Gastrocnemius medialis (tissue), 4 donors: ENCODE measurements around the gene MESP2.

Experiments
- POLR2A ChIP-seq, 2 donors: fragments of 450-650 bp; IDR thresholded peaks; one replicate each; pipeline ENCODE4 v1.6.1; 2017; ENCODE audit warnings: antibody characterized with exemption in 2 of 2, mild to moderate bottlenecking in 2 of 2, moderate library complexity in 2 of 2
- TF ChIP-seq, protein P1 (sequence below), 5 experiments: fragments of 450-650 bp in 3 of 5; fragments of 200-600 bp in 2 of 5; sonication (generic) in 2 of 5; IDR thresholded peaks in 4 of 5; conservative IDR thresholded peaks in 1 of 5; 1 replicate in 4 of 5; 2 replicates in 1 of 5; pipeline ENCODE4 v1.5.1; 2016 to 2019; ENCODE audit warnings: antibody characterized with exemption in 5 of 5, mild to moderate bottlenecking in 3 of 5, moderate library complexity in 3 of 5

DNA sequence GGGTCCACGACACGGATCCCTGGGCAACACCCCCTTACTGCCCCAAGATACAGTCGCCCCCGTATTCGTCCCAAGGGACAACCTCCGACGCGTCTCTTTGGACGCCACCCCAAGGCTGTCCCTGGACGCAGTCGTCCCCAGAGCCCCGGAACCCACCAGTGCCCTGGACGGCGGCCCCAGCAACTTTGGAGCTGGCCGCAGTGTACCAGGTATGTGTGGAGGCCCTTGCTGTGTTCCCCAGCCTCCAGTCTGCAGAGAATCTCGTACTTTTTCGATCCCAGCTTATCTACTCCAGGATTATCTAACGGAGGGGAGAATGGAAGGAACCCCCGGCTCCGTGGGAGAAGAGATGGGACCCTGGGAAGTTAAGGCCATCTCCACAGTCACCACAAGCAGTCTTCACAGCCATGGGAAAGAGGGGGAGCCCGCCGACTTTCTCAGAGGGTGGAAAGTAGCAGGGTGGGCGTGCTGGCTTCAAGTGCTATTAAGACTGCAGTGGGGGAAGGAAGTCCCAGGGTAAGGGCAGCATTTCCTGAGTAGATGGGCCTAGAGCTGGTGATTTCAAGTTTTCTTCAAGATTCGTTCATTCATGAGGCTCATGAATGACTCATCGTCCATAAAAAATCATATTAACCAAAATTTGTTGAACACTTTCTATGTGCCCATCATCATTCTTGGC is 1.1 kb downstream of the MESP2 start:
- TF ChIP-seq, protein P1, sequence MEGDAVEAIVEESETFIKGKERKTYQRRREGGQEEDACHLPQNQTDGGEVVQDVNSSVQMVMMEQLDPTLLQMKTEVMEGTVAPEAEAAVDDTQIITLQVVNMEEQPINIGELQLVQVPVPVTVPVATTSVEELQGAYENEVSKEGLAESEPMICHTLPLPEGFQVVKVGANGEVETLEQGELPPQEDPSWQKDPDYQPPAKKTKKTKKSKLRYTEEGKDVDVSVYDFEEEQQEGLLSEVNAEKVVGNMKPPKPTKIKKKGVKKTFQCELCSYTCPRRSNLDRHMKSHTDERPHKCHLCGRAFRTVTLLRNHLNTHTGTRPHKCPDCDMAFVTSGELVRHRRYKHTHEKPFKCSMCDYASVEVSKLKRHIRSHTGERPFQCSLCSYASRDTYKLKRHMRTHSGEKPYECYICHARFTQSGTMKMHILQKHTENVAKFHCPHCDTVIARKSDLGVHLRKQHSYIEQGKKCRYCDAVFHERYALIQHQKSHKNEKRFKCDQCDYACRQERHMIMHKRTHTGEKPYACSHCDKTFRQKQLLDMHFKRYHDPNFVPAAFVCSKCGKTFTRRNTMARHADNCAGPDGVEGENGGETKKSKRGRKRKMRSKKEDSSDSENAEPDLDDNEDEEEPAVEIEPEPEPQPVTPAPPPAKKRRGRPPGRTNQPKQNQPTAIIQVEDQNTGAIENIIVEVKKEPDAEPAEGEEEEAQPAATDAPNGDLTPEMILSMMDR (IDR thresholded peaks at IDR 0.05 in 4 of 5, conservative IDR thresholded peaks at IDR 0.05 in 1 of 5) = no peak
- no peak for TF ChIP-seq POLR2A (IDR thresholded peaks at IDR 0.05)
